ENCODE measurements around the gene ABL2. TPM values are rescaled to one million over a fixed set of nuclear protein-coding genes. Genes with fewer than 3 reads are reported as not detected.

Gene ABL2
- total and polyA plus RNA-seq, 2 donors (not counting 3 experiments of a cell fraction or from before 2014, with no cell fraction given) = 41.8 to 158 TPM

- FAIRE-seq = no peak
- H3K9ac ChIP-seq (replicated peaks; ENCODE audit: extremely low read depth, insufficient read depth, low read length) = no peak overlapping the region
- no peak for DNase-seq (ENCODE audit: low read depth, low spot score)
- TF ChIP-seq FOS (IDR thresholded peaks at IDR 0.05; ENCODE audit: borderline replicate concordance, insufficient read depth, low read length) = no peak
- no peak for TF ChIP-seq POLR2AphosphoS5 (IDR thresholded peaks at IDR 0.05; ENCODE audit: insufficient read depth, low read depth, low read length)
- no peak for TF ChIP-seq JUN (IDR thresholded peaks at IDR 0.05; ENCODE audit: borderline replicate concordance, insufficient read depth, insufficient read length, low read depth)
- TF ChIP-seq GATA2 (IDR thresholded peaks at IDR 0.05; ENCODE audit: insufficient read depth, insufficient read length, low read depth, low read length) = no peak
- no peak for TF ChIP-seq MYC (IDR thresholded peaks at IDR 0.05; ENCODE audit: low read depth, low read length)
- no peaks in the 10 kb centered on the region for H3K79me2 ChIP-seq (ENCODE audit: control insufficient read depth, insufficient read depth, low read length)
- H3K4me3 ChIP-seq (replicated peaks in 1 of 3; ENCODE audit: insufficient read depth in 1 of 3, low read depth in 1 of 3, low read length in 3 of 3) = no peak overlapping the region
- H3K4me1 ChIP-seq (ENCODE audit: control insufficient read depth, extremely low read depth, insufficient read depth, low read length) = no peaks in the 10 kb centered on the region
- H3K27ac ChIP-seq (ENCODE audit: insufficient read depth, low read depth, low read length) = no peak overlapping the region
- no peaks in the 10 kb centered on the region for H3K36me3 ChIP-seq (ENCODE audit: control insufficient read depth in 2 of 2, extremely low read depth in 1 of 2, insufficient read depth in 2 of 2, low read length in 2 of 2)
- no TSS peak for BruUV-seq (replicated peaks)
- H3K27me3 ChIP-seq (ENCODE audit: control insufficient read depth in 2 of 2, insufficient read depth in 2 of 2, low read length in 2 of 2) = no peaks in the 10 kb centered on the region
- CTCF ChIA-PET = no interaction called here
- no peak overlapping the region for H3K4me2 ChIP-seq (ENCODE audit: insufficient read depth, low read length)
- H3K9me1 ChIP-seq (replicated peaks; ENCODE audit: control insufficient read depth, extremely low read depth, insufficient read depth, low read length) = no peaks in the 10 kb centered on the region
- intact Hi-C loops (cut with micrococcal nuclease) = no loop called here
- dilution Hi-C loops (cut with MboI; ENCODE audit: extremely low pct_ligation_motif_present, low sequenced_read_pairs) = no loop called here
- H4K20me1 ChIP-seq (replicated peaks; ENCODE audit: control insufficient read depth, extremely low read depth, insufficient read depth, low read length) = no peaks in the 10 kb centered on the region
- POLR2A ChIA-PET = no interaction called here
- H3K9me3 ChIP-seq (replicated peaks; ENCODE audit: control insufficient read depth, insufficient read depth, low read length) = no peaks in the 10 kb centered on the region
- no peak overlapping the region for H2AFZ ChIP-seq (ENCODE audit: low read depth, low read length)
These were observed 32.7 kb upstream of the ABL2 start for GRCh38 chr1:179262183-179262582.

- CTCF ChIA-PET = interaction anchor here (2.1 to 2.8 kb wide), 3 partner anchors 116 to 347 kb away, joined by 17 to 42 read pairs (median 24); no protein-coding TSS in a partner anchor
- DNase-seq (ENCODE audit: low read depth, low spot score) (no peak), FAIRE-seq (no peak)
- H3K79me2 ChIP-seq (ENCODE audit: control insufficient read depth, insufficient read depth, low read length) = no peaks in the 10 kb centered on the region
- H3K27me3 ChIP-seq (ENCODE audit: control insufficient read depth in 2 of 2, insufficient read depth in 2 of 2, low read length in 2 of 2) = no peaks in the 10 kb centered on the region
- H4K20me1 ChIP-seq (replicated peaks; ENCODE audit: control insufficient read depth, extremely low read depth, insufficient read depth, low read length) = no peaks in the 10 kb centered on the region
- no peak overlapping the region for H3K27ac ChIP-seq (ENCODE audit: insufficient read depth, low read depth, low read length)
- POLR2A ChIA-PET = no interaction called here
- H3K36me3 ChIP-seq (ENCODE audit: control insufficient read depth in 2 of 2, extremely low read depth in 1 of 2, insufficient read depth in 2 of 2, low read length in 2 of 2) = no peaks in the 10 kb centered on the region
- no peak for TF ChIP-seq GATA2 (IDR thresholded peaks at IDR 0.05; ENCODE audit: insufficient read depth, insufficient read length, low read depth, low read length)
- TF ChIP-seq POLR2AphosphoS5 (IDR thresholded peaks at IDR 0.05; ENCODE audit: insufficient read depth, low read depth, low read length) = no peak
- TF ChIP-seq MAX (IDR thresholded peaks at IDR 0.05; ENCODE audit: insufficient read depth, insufficient read length) = no peak
- no peak for TF ChIP-seq CTCF (IDR thresholded peaks at IDR 0.05; ENCODE audit: extremely low read depth in 1 of 2, insufficient read depth in 1 of 2, low read depth in 1 of 2, low read length in 2 of 2)
- no peaks in the 10 kb centered on the region for H3K9me1 ChIP-seq (replicated peaks; ENCODE audit: control insufficient read depth, extremely low read depth, insufficient read depth, low read length)
- no peaks in the 10 kb centered on the region for H3K9me3 ChIP-seq (replicated peaks; ENCODE audit: control insufficient read depth, insufficient read depth, low read length)
- peaks cover 8% of the 10 kb centered on the region for H3K4me1 ChIP-seq (ENCODE audit: control insufficient read depth, extremely low read depth, insufficient read depth, low read length)
- H3K4me2 ChIP-seq (ENCODE audit: insufficient read depth, low read length) = no peak overlapping the region
- H2AFZ ChIP-seq (ENCODE audit: low read depth, low read length) = no peak overlapping the region
- H3K9ac ChIP-seq (replicated peaks; ENCODE audit: extremely low read depth, insufficient read depth, low read length) = no peak overlapping the region
- BruUV-seq (replicated peaks) = no TSS peak
- dilution Hi-C loops (cut with MboI; ENCODE audit: extremely low pct_ligation_motif_present, low sequenced_read_pairs) = no loop called here
- no peak overlapping the region for H3K4me3 ChIP-seq (replicated peaks in 1 of 3; ENCODE audit: insufficient read depth in 1 of 3, low read depth in 1 of 3, low read length in 3 of 3)
- intact Hi-C loops (cut with micrococcal nuclease) = loop anchor here (10.0 kb wide), 1 partner anchor 351 kb away; no protein-coding TSS in a partner anchor
These were observed 24.0 kb upstream of the ABL2 start for GRCh38 chr1:179253286-179253972.

Measured in endothelial cell of umbilical vein (primary cell).